Measurements from ENCODE around the gene FHIT.

GRCh38 chr3:60187343-60187742, 1063.9 kb downstream of the FHIT start:
- TF ChIP-seq SIN3A (IDR thresholded peaks at IDR 0.05; ENCODE audit: borderline replicate concordance, insufficient read depth, low read length) (no peak), POLR2AphosphoS5 (IDR thresholded peaks at IDR 0.05; ENCODE audit: low read depth, low read length) (no peak), TAF1 (IDR thresholded peaks at IDR 0.05; ENCODE audit: borderline replicate concordance, insufficient read depth, low read length) (no peak)
- TF ChIP-seq, protein P1, sequence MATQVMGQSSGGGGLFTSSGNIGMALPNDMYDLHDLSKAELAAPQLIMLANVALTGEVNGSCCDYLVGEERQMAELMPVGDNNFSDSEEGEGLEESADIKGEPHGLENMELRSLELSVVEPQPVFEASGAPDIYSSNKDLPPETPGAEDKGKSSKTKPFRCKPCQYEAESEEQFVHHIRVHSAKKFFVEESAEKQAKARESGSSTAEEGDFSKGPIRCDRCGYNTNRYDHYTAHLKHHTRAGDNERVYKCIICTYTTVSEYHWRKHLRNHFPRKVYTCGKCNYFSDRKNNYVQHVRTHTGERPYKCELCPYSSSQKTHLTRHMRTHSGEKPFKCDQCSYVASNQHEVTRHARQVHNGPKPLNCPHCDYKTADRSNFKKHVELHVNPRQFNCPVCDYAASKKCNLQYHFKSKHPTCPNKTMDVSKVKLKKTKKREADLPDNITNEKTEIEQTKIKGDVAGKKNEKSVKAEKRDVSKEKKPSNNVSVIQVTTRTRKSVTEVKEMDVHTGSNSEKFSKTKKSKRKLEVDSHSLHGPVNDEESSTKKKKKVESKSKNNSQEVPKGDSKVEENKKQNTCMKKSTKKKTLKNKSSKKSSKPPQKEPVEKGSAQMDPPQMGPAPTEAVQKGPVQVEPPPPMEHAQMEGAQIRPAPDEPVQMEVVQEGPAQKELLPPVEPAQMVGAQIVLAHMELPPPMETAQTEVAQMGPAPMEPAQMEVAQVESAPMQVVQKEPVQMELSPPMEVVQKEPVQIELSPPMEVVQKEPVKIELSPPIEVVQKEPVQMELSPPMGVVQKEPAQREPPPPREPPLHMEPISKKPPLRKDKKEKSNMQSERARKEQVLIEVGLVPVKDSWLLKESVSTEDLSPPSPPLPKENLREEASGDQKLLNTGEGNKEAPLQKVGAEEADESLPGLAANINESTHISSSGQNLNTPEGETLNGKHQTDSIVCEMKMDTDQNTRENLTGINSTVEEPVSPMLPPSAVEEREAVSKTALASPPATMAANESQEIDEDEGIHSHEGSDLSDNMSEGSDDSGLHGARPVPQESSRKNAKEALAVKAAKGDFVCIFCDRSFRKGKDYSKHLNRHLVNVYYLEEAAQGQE (IDR thresholded peaks at IDR 0.05; ENCODE audit: insufficient read depth in 1 of 2, low read depth in 2 of 2, low read length in 2 of 2) = no peak
